22Rv1 (cell line): ENCODE results near the gene PLD1.

Experiments used
- ZFX ChIP-seq: fragments of 450-650 bp; IDR thresholded peaks from 2 replicates; pipeline ENCODE4 v1.6.1; 2017; ENCODE audit warnings: antibody characterized with exemption, borderline replicate concordance
- TF ChIP-seq, protein P1 (sequence below): fragments of 450-650 bp; IDR thresholded peaks from 2 replicates; pipeline ENCODE4 v1.5.1; 2017; ENCODE audit warnings: mild to moderate bottlenecking

DNA sequence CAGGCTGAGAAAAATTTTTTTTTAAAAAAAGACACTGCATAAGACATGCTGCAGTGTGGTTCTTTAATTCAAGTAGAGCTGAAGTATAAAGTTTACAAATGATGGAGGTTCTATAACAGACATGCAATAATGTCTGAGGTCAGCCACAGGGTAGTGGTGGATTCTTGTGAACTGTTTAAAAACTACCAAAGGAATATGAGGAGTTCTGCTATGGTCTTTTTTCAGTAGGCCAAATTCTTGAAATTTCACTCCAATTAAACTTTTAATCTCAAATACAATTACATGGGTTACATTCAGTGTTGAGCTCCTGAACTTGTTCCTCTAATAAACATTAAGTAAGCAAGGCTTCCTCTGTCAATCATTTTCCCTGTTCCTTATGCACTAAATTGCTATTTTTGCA is 122.7 kb downstream of the PLD1 start:
- TF ChIP-seq ZFX: no peak
- TF ChIP-seq, protein P1, sequence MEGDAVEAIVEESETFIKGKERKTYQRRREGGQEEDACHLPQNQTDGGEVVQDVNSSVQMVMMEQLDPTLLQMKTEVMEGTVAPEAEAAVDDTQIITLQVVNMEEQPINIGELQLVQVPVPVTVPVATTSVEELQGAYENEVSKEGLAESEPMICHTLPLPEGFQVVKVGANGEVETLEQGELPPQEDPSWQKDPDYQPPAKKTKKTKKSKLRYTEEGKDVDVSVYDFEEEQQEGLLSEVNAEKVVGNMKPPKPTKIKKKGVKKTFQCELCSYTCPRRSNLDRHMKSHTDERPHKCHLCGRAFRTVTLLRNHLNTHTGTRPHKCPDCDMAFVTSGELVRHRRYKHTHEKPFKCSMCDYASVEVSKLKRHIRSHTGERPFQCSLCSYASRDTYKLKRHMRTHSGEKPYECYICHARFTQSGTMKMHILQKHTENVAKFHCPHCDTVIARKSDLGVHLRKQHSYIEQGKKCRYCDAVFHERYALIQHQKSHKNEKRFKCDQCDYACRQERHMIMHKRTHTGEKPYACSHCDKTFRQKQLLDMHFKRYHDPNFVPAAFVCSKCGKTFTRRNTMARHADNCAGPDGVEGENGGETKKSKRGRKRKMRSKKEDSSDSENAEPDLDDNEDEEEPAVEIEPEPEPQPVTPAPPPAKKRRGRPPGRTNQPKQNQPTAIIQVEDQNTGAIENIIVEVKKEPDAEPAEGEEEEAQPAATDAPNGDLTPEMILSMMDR: no peak
